ENCODE results near the gene NUB1.
A peak's percentile ranks its signal among the peaks of the same experiment; 100 is the strongest.

NUB1 gene

GRCh38 chr7:151404216-151405011 lies 62.8 kb downstream of the NUB1 start:
- DNase-seq, result no peak

- DNase-seq, result no peak
These were observed 63.4 kb downstream of the NUB1 start for GRCh38 chr7:151405056-151405455.

- DNase-seq, result no peak
These were observed 64.0 kb downstream of the NUB1 start for GRCh38 chr7:151405588-151405987.

- no peak for DNase-seq
These were observed 64.7 kb downstream of the NUB1 start for GRCh38 chr7:151406051-151406875.

- no peak for DNase-seq
These were observed 65.4 kb downstream of the NUB1 start for GRCh38 chr7:151406886-151407583.

- DNase-seq, result no peak
These were observed 66.9 kb downstream of the NUB1 start for GRCh38 chr7:151408498-151408838.

- no peak for DNase-seq
These were observed 67.4 kb downstream of the NUB1 start for GRCh38 chr7:151408839-151409666.

GRCh38 chr7:151409667-151410404 lies 68.2 kb downstream of the NUB1 start, which contains the start of gene WDR86:
TSS of gene WDR86 (minus strand) at chr7:151410038. CDS start at chr7:151409589, 449 bp downstream.
- peak in 1 of 56 donors; percentile 20 for DNase-seq

GRCh38 chr7:151410405-151411390 lies 69.1 kb downstream of the NUB1 start:
- peak in 6 of 56 donors; percentile 4 to 41 (median 18) for DNase-seq

- DNase-seq, result no peak
These were observed 69.9 kb downstream of the NUB1 start for GRCh38 chr7:151411551-151411950.

GRCh38 chr7:151412318-151412717 lies 70.7 kb downstream of the NUB1 start:
- no peak for DNase-seq

GRCh38 chr7:151413241-151413640 lies 71.6 kb downstream of the NUB1 start:
- no peak for DNase-seq

- no peak for DNase-seq
These were observed 73.9 kb downstream of the NUB1 start for GRCh38 chr7:151415375-151416105.

GRCh38 chr7:151416112-151416940 lies 74.7 kb downstream of the NUB1 start:
- no peak for DNase-seq

GRCh38 chr7:151416941-151417315 lies 75.3 kb downstream of the NUB1 start:
- no peak for DNase-seq

- DNase-seq, result no peak
These were observed 78.5 kb downstream of the NUB1 start for GRCh38 chr7:151420144-151420543.

- DNase-seq, result no peak
These were observed 80.6 kb downstream of the NUB1 start for GRCh38 chr7:151422212-151422611.
